WTC11 (cell line): ENCODE data around the gene MRAP. TPM values are rescaled to one million over a fixed set of nuclear protein-coding genes. Genes with fewer than 3 reads are reported as not detected.

Experiments used
- ATAC-seq: fragments of 200-7000 bp; cut with Tn5 transposase; 2 replicates; pipeline ENCODE4 v1.10.0; 2021; ENCODE audit warnings: mild to moderate bottlenecking, moderate library complexity
- CTCF ChIA-PET: fragments of 300-600 bp; sonication (Branson Sonifier 250); formaldehyde crosslinking; loops from one replicate; lab custom pipeline; 2021; ENCODE audit warnings: antibody characterized with exemption; lab: Charles Lee
- POLR2A ChIA-PET: fragments of 350-600 bp; sonication (Branson Sonifier 250); formaldehyde crosslinking; loops from one replicate; lab custom pipeline; 2021; ENCODE audit warnings: antibody characterized with exemption; lab: Charles Lee
- DNase-seq: peaks from one replicate; pipeline ENCODE4 v3.0.0; 2021; ENCODE audit warnings: low spot score
- H3K27ac Mint-ChIP-seq: 2 replicates; pipeline ENCODE4 v1.8.0; 2021; ENCODE audit warnings: mixed read lengths
- H3K27me3 Mint-ChIP-seq: 2 replicates; pipeline ENCODE4 v1.8.0; 2021; ENCODE audit warnings: low read depth, mild to moderate bottlenecking, moderate library complexity, mixed read lengths
- H3K36me3 Mint-ChIP-seq: 2 replicates; pipeline ENCODE4 v1.8.0; 2021; ENCODE audit warnings: mixed read lengths
- H3K4me1 Mint-ChIP-seq: 2 replicates; pipeline ENCODE4 v1.8.0; 2022; ENCODE audit warnings: mixed read lengths
- H3K4me3 Mint-ChIP-seq: 2 replicates; pipeline ENCODE4 v1.8.0; 2021; ENCODE audit warnings: mild to moderate bottlenecking, moderate library complexity, mixed read lengths
- H3K9me3 Mint-ChIP-seq: 2 replicates; pipeline ENCODE4 v1.8.0; 2021; ENCODE audit warnings: mixed read lengths
- CDX4 ChIP-seq: fragments of 250-450 bp; sonication (Bioruptor Pico); IDR thresholded peaks from 2 replicates; pipeline ENCODE4 v1.9.0; 2021; ENCODE audit warnings: moderate library complexity, mild to moderate bottlenecking, inconsistent platforms, borderline replicate concordance
- E2F1 ChIP-seq: sonication (generic); formaldehyde crosslinking; IDR thresholded peaks from 2 replicates; pipeline ENCODE4 v1.8.0; 2022; ENCODE audit warnings: mild to moderate bottlenecking, missing genetic modification reagents
- E2F4 ChIP-seq: sonication (generic); formaldehyde crosslinking; IDR thresholded peaks from 2 replicates; pipeline ENCODE4 v1.8.1; 2022; ENCODE audit warnings: low read depth, mild to moderate bottlenecking, moderate library complexity, missing genetic modification reagents, borderline replicate concordance
- FOXP4 ChIP-seq: sonication (generic); formaldehyde crosslinking; IDR thresholded peaks from 2 replicates; pipeline ENCODE4 v1.8.0; 2022; ENCODE audit warnings: mild to moderate bottlenecking, missing genetic modification reagents
- HMGXB4 ChIP-seq: sonication (generic); formaldehyde crosslinking; IDR thresholded peaks from 2 replicates; pipeline ENCODE4 v1.8.1; 2023; ENCODE audit warnings: mild to moderate bottlenecking, moderate library complexity, missing genetic modification reagents
- IRF2 ChIP-seq: sonication (generic); formaldehyde crosslinking; IDR thresholded peaks from 2 replicates; pipeline ENCODE4 v1.8.0; 2022; ENCODE audit warnings: low read depth, missing genetic modification reagents, borderline replicate concordance
- KAT7 ChIP-seq: sonication (generic); formaldehyde crosslinking; IDR thresholded peaks from 2 replicates; pipeline ENCODE4 v1.8.1; 2023; ENCODE audit warnings: missing genetic modification reagents, mild to moderate bottlenecking, borderline replicate concordance
- NFATC4 ChIP-seq: fragments of 250-450 bp; sonication (Bioruptor Pico); IDR thresholded peaks from 2 replicates; pipeline ENCODE4 v1.9.0; 2021; ENCODE audit warnings: mild to moderate bottlenecking
- NFYB ChIP-seq: sonication (generic); formaldehyde crosslinking; conservative IDR thresholded peaks from 2 replicates; pipeline ENCODE4 v1.8.0; 2022; ENCODE audit warnings: low read depth, missing genetic modification reagents
- PREB ChIP-seq: sonication (generic); formaldehyde crosslinking; IDR thresholded peaks from 2 replicates; pipeline ENCODE4 v1.8.1; 2022; ENCODE audit warnings: mild to moderate bottlenecking, missing genetic modification reagents, moderate library complexity, borderline replicate concordance
- SMAD4 ChIP-seq: sonication (generic); formaldehyde crosslinking; IDR thresholded peaks from 2 replicates; pipeline ENCODE4 v1.8.0; 2022; ENCODE audit warnings: mild to moderate bottlenecking, missing genetic modification reagents
- TP53 ChIP-seq: sonication (generic); formaldehyde crosslinking; IDR thresholded peaks from 2 replicates; pipeline ENCODE4 v1.8.1; 2023; ENCODE audit warnings: mild to moderate bottlenecking, missing genetic modification reagents
- ZBTB21 ChIP-seq: sonication (generic); formaldehyde crosslinking; IDR thresholded peaks from 2 replicates; pipeline ENCODE4 v1.8.1; 2023; ENCODE audit warnings: mild to moderate bottlenecking, missing genetic modification reagents, borderline replicate concordance
- ZNF532 ChIP-seq: fragments of 250-450 bp; sonication (Bioruptor Pico); IDR thresholded peaks from 2 replicates; pipeline ENCODE4 v1.9.0; 2021; ENCODE audit warnings: mild to moderate bottlenecking, borderline replicate concordance
- total RNA-seq: library from RNA; stranded (reverse); gene quantifications from 3 replicates; pipeline ENCODE4 v1.2.3, GENCODE V29; 2021

MRAP gene
- total RNA-seq, 1 experiment from 2014 or later, result not detected

- TF ChIP-seq TP53 (CRISPR knock-in tag), result no peak
- no peak for TF ChIP-seq ZNF532 (CRISPR knock-in tag)
- no peak for TF ChIP-seq HMGXB4 (CRISPR knock-in tag)
- TF ChIP-seq PREB (CRISPR knock-in tag), result no peak
- no peak for TF ChIP-seq CDX4 (CRISPR knock-in tag)
These were observed 16.2 kb downstream of the MRAP start (continued) for GRCh38 chr21:32314806-32315205.

GRCh38 chr21:32315511-32316281 lies 17.0 kb downstream of the MRAP start:
- DNase-seq, result no peak
- Mint-ChIP-seq H3K4me1 (no peaks in the 10 kb centered on the region), H3K27me3 (no peaks in the 10 kb centered on the region), H3K27ac (no peak overlapping the region), H3K36me3 (peaks cover 59% of the 10 kb centered on the region), H3K4me3 (no peak overlapping the region), H3K9me3 (no peaks in the 10 kb centered on the region)
- CTCF ChIA-PET, result interaction anchor here (1.4 kb wide), 1 partner anchor 10 kb away, joined by 9 read pairs; no protein-coding TSS in a partner anchor
- POLR2A ChIA-PET, result interaction anchor here (0.7 kb wide), 1 partner anchor 326 kb away, joined by 3 read pairs; no protein-coding TSS in a partner anchor
- no peak for TF ChIP-seq IRF2 (CRISPR knock-in tag)
- ATAC-seq, result no peak

- no peaks in the 10 kb centered on the region for H3K4me1 Mint-ChIP-seq
- POLR2A ChIA-PET, result no interaction called here
- CTCF ChIA-PET, result interaction anchor here (0.6 to 1.4 kb wide), 2 partner anchors 10 to 122 kb away, joined by 3 to 9 read pairs; no protein-coding TSS in a partner anchor
- no peaks in the 10 kb centered on the region for H3K9me3 Mint-ChIP-seq
- H3K4me3 Mint-ChIP-seq, result no peak overlapping the region
- no peak overlapping the region for H3K27ac Mint-ChIP-seq
- H3K27me3 Mint-ChIP-seq, result no peaks in the 10 kb centered on the region
- DNase-seq (no peak), ATAC-seq (no peak)
- H3K36me3 Mint-ChIP-seq, result peaks cover 62% of the 10 kb centered on the region
- TF ChIP-seq E2F4 (CRISPR knock-in tag) (no peak), FOXP4 (no peak), ZBTB21 (no peak), KAT7 (CRISPR knock-in tag) (no peak), NFYB (CRISPR knock-in tag) (no peak), NFATC4 (CRISPR knock-in tag) (no peak), E2F1 (CRISPR knock-in tag) (no peak), SMAD4 (CRISPR knock-in tag) (no peak)
These were observed 17.9 kb downstream of the MRAP start for GRCh38 chr21:32316361-32317215.
